GM21825 (cell line): Measurements from ENCODE around the gene ZNF385A.

Experiments
- ATAC-seq: cut with Tn5 transposase; IDR thresholded peaks from one replicate; pipeline ENCODE4 v1.9.1; 2021; ENCODE audit warnings: mild to moderate bottlenecking, moderate library complexity; ENCODE audit not compliant: unreplicated experiment

The ZNF385A gene

DNA sequence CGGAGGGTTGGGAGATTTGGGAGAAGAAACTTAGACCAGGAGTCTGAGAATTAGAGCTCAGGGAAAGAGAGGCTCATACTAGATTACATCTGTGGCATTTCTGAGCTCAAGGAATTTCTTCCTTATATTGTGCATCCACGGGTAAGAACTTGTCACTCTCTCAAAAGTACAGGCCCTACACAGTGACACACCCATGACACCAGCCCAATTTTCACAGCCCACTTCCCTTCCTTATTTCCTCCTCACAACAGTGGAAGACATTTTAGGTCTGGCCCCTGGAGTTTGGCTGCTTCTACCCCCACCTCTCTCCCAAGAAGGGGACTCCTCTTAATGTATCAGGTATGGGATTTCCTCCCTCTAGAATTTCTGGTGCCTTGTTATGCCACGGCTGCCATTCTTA is 9.2 kb upstream of the ZNF385A start:
- ATAC-seq, result no peak

DNA sequence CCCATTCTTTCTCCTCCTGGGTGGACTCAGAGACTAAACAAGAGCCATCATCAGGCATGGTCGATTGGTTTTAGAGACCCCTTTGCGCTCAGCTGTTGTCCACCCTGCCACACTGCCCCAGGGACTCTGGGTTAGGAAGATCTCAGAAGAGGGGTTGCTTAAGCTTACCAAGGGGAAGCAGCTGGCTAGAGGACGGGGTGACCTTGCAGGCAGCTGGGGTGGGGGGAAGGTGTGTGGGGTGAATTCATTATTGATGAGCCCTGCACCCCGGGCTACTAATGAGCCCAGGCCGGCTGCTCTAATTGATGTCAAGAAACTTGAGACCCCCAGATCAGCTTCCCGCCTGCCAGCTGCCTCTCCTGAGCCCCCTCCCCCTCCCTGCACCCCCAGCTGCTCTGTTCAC is 8.7 kb upstream of the ZNF385A start:
- ATAC-seq, result no peak

DNA sequence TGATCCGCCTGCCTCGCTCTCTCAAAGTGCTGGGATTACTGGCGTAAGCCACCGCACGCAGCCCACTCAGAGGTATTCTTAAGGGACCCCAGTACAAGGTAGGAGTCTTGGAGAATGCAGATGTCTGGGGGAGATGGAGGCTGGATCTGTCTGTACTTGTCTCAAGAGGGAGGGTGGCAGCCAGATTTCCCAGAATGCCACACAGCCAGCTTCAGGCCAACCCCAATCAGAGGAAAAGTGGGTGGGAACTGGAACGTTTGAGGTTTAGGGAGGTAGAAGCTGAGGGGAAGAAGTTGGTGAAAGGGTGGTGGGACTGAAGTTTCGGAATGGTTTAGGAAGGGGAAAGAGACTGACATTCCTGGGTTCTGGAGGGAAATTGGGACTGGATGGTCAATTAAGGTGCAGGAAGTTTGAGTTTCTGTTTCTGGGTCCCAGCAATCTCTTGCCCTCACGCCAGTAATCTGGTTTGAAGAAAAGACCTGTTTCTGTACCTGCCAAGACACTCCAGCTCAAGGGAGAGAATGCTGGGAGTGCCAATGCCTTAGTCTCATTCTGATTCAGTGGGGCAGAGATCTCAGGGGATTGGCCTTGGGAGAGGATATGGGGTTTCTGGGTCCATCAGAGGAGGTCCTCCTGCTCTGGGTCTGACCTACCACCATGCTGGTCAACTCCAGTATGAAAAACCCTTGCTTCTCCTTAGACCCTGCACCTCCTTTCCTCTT is 8.1 kb upstream of the ZNF385A start:
- ATAC-seq, result no peak

DNA sequence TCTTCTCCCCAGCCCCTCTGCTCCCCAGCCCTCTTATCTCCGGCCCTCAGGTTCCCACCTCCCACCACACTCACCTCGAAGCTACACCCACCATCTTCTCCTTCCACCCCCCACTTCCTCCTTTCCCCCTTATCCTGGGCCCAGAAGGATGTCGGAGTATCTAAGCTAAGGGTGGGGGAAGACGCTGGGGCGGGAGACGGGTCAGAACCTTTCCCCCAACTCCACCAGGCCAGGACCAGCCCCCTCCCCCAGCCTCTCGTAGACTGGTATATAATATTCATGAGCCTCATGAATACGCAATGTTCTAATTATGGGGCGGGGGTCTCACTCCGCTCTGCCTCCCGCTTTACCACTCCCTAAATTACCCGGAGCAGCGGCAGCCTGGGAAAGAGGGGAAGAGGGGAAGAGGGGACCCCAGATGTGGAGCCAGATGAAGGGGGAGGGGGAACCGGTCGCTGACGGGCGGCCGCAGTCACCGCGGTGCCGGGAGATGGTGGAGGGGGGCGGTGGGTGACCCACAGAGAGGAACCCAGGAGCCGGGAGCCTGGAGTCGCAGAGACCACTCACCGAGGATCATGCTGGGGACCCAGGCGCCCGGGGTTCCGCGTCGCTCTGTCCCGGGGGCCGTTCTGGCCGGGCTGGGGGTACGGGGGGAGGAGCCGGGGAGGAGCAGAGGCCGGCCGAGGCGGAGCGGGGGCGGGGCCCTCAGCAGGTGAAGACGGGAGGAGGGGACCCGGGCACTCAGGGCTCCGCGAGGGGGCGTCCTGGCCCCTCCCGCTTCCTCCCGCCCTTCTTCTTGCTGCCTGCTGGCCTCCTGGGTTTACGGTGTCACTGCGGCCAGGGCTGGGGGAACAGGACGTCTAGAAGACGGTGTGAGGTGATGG is 6.4 kb upstream of the ZNF385A start:
- ATAC-seq, result no peak

DNA sequence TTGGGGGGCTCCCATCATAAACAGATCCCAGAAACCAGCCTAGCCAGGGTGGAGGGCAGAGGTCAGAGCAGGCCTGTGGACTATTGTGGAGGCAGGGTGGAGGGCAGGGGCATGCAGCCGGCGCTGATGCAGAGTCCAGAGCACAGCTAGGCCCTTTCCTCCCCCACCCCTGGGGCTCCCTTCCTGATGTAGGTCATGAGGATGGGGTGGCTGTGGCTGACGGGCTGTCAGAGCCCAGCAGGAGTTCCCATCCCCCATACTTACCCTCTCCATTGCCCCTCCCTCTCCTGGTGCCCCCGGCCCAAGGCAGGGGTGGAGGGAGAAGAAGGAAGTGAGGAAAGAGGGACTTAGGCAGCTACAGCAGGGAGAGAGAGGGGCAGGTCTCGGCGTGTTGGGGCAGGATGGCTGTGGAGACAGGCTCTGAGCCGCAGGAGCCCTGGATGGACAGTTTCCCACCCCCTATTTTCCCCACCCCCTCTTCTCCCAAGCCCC is 5.7 kb upstream of the ZNF385A start:
- ATAC-seq, result no peak

DNA sequence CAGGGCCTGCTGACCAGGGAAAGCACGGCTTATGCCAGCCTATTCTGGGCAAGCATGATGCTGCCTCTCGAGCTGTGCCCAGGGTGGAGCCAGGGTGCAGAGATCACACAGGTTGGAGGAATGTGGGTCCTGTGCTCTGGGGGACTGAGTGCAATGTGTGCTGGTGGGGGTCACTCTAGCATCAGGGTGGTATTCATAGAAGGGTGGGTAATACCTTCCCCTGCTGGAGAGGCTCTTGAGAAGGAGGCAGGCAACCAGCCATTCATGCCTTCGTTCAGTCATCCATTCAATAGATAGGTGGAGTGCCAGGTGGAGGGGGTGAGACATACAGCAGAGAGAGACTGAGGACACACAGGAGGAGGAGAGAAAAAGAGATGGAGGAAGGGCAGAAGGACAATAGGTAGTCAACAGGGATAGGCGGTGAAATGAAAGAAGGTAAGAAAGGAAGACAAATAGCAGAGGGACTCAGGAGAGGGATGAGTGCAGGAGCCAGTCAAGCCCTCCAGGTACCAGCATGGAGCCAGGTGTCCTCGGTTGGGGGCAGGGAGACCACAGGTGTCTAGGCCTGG is 5.2 kb upstream of the ZNF385A start:
- ATAC-seq, result no peak

DNA sequence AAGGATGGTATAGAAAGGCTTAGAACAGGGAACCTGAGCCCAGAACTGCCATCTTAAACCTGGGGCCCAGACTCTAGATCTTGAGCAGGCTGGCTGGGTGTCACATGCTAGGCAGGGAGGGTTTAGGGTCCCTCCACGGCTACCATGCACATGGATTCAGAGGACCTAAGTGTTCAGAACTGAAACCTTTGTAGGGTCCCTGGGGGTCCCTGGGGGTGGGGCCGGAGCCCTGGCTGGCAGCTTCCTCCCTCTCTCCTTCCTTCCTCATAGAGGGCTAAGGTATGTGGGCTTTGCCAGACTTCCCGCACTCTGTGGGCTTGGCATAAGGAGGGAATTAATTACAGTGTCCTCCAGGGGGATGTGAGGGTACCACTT is 4.6 kb upstream of the ZNF385A start:
- no peak for ATAC-seq

DNA sequence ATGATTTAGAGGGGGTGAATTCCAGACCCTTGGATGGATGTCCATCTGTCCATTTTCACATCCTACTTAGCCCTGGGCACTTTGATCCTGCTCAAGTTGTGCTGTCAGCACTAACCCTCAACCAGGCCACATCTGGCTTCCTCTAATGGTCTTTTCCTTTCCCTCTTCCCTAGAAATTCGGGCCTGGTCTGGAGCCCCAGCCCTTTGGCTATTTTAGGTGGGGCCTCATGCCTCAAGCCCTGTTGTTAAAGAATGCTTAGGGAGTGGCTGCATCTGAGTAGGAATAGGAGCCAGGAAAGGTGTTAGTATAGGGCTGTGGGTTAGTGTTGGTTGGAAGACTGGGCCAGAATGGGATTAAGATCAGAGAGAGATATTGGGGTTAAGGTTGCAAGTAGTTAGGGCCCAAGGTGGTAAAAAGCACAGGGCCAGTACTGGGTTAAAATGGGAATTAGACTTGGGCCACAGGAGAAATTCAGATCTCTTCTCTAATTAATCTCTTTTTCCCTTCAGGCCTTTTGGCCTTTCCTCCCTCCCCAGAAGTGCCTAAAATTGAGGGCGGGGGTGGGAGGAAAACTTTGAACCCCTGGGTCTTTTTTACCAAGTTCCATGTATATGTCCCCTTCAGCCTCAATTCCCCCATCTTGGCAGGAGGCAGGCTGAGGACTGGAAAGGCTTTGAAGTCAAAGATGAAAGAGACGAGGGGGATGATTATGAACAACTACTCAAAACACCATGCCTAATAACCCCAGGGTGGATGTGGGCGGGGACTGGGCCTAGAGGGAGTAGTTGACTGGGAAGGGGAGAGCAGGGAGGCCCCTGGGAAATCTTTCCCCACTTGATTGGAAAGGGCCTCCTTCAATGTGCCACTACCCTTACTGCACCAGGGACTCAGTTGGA is 4.0 kb upstream of the ZNF385A start:
- ATAC-seq, result no peak

DNA sequence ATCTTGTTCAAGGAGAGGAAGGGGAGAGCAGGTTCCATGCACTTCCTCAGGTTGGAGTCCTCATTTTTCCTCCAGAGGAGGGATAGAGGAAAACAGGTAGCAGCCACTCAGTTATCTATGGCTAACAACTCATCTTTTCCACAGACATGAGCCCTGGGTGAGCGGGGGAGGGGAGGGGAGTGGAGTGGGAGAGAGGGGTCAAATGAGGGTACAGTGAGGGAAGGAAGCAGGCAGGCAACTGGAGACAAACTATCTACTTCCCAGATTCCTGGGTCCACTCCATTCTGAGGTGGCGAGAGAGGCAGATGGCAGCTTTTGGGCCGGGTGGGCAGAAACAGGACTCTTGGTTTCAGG is 2.6 kb upstream of the ZNF385A start:
- ATAC-seq, result no peak

DNA sequence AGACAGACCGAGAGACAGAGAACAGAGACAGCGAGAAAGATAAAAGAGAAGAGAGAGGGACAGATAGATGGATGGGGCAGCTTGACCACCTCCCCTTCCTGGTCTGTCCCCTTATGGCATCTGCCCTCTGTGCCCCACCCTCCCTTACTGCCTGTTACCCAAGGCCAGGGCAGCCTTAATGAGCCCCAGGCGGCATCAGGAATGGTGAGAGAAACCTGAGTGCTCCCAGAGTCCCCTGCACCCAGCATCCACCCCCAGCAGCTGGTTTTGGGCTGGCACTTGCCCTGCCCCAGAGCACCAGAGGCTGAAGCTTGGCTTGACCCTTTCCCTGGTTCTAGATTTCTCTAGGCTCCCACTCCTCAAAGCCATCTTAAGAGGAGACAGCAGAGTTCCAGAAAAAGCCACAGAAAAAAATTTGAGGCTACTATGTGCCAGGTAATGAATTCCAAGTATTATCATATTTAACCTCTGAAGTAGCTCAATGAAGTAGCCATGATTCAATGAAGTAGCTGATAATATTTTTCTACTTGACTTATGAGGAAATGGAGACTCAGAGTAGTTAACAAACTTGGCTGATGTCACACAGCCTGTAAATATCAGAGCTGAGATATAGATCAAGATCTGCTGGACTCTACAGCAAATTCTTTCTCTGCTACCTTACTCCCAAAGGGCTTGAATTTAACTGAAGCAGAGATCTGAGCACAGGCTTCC is 2.0 kb upstream of the ZNF385A start:
- ATAC-seq, result no peak

DNA sequence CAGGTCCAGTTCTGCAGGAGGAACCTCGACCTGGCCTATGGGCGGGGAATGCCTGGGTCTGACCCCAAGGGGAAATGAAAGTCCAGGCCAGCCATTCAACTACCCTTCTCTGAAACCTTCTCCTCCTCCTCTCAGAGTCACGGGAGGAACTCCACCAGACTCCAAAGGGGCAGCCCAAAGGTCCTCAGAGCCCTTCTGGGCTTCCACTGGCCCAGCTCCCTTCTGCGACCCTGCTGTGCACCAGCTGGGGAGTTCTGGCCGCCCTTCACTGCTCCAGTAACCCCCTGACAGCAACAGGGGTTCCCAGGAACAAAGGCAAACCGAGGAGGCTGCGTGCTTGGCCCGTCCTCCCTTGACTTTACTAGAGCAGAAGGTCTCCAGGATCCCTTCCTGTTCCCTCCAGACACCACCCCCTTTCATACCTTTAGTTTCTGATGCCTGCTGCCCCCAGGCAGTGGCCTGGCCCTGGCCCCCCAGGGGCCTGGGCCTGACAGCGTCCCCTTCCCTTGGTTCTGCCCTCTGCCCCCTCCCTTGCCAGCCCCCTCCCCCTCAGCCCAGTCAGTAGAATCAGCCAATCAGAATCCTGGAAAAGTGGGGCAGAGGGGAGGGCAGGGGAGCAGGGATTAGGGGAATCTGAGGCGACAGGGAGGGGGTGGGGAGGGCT is 850 bp upstream of the ZNF385A start:
- ATAC-seq, result peak; percentile 51

DNA sequence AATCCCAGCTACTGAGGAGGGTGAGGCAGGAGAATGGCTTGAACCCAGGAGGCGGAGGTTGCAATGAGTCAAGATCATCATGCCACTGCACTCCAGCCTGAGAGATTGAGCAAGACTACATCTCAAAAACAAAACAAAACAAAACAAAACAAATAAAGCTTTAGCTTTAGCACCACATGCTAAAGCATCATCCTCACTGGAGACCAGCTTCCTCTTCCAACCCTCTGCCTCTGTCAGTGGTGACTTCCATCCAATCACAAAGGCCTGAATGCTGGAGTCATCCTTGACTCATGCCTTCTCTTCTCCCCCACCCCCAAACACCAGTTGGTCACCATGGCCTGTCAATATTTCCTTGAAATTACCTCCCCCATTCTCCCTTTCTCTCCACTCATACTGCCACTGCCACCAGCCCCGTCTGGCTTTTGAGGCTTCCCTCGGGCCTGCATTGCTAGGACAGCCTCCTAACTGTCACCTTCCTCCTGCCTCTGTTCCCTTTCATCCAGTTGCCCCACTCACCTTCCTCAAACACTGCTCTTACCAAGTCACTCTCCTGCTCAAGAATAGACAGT is 1.4 kb downstream of the ZNF385A start:
- no peak for ATAC-seq

DNA sequence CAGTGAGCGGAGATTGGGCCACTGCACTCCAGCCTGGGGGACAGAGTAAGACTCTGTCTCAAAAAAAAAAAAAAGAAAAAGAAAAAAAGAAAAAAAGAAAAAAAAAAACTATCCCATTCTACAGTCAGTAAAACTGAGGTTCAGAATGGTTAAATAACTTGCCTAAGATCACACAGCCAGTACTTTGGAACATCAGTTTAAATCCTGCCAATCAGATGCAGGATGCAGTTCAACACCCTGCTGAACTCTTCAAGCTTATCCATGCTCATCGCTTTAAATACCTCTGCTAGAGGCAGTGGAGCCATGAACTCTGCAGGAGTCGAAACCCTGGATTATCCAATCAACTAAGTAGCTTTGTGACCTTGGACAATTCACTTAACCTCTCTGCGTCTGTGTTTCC is 3.4 kb downstream of the ZNF385A start:
- no peak for ATAC-seq

DNA sequence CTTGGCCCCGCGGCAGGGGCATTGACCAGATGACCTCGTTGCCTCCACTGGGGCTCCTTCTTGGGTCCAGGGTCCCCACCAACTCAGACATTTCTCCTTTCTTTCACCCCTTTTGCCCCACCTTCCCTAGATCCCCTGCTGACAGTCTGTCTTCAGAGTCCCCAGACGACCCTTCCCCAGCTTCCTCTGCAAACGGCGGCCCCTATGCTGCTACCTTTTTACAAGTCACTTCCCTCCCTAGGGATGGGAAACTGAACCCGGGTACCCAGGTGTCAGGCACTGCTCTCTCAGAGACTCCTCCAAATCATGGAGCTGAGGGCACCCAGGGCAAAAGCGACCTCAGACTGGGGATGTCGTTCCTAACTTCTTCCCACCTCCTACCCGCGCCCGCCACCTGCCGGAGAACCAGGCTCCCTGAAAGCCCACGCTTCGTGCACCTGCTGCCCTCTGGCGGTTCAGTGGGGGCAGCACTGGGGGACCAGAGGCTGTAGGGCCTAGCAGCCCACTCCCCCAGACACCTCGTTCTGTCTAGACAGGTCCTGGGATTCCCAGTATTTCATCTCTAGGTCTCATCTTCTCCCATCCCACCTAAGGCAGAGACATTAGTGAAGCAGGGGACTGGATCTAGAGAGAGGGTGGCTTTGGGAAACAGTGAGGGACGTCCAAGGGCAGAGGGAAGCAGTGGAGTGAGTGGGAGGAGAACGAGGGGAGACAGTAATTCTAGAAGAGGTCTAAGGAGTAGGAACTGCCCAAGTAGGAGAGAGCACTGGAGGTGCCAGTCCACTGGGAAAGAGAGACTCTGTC is 4.9 kb downstream of the ZNF385A start:
- peak; percentile 80 for ATAC-seq

DNA sequence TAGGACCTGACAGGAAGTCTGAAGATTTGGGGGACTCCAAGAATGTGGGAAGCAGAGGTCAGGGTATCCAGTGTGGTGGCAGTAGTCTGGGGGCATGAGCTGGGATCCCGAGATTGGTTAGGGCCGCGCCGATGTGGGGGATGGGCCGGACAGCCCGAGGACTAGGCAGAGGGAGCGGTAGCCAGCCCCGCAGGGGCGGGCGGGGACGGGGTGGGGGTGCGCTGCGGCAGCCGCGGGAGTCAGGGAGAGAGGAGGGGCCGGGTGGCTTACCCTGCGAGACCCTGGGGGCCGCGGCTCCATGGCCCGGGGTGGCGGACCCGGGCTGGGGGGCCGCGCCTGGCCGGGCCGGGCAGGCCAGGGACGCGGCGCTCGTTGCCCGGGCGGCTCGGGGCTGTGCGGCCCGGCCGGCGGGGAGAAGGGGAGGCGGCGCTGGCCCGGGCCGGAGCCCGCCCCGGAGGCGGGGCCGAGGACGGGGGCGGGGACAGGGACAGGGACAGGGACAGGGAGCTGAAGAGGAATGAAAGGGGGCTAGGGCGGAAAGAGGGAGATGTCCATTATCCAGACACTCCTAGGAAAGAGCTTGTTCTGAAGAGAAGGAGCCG is 5.6 kb downstream of the ZNF385A start:
- ATAC-seq, result no peak

DNA sequence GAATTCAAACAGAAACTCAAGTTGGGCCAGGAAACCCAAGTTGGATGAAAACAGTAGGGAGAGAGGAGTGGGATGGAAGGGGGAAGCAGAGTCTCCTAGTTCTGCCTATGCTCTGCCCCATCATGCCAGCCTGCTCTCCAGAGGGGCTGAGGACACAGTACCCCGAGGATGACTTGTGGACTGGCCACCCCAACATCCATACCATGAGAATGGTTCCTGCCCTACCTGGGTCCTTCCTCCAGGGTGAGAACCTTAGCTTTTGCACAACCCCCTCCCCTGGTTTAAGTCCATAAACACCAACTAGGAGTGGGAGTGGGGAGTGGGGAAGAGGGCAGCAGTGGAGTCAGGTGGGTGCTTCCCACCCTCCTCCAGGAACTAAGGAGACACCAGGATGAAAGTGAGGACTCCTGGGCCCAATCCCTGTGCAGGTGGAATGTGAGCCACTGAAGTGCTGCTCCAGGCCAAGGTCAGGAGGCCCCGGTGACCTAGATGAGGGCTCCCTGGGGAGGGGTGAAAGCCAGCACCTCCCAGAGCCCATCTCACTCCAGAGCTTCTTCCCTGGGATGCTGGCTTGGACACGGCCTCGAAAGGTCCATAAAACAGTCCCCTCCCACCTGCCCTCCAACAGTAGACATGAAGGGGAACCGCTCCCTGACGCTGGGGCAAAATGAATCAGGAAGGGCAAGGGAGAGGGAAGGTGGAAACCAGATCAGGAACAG is 6.6 kb downstream of the ZNF385A start:
- ATAC-seq, result no peak

DNA sequence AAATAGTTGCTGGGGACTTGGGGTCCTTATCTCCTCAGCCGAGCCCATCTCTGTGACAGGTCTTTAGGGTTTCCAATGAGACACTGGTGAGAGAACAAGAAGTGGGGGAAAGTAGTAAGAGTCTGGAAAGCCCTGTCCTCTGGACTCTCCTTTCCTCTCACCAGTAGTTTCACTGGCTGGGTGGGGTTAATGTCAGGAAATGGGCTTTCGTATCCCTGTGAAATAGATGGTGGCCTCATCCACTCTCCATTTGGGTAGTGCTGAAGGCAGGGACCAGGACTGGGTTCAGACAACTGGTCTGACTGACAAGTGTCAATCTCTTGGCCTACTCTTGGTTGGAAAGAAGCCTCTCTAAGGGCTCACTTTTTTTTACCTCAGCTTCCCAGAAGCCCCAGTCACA is 7.5 kb downstream of the ZNF385A start:
- no peak for ATAC-seq

DNA sequence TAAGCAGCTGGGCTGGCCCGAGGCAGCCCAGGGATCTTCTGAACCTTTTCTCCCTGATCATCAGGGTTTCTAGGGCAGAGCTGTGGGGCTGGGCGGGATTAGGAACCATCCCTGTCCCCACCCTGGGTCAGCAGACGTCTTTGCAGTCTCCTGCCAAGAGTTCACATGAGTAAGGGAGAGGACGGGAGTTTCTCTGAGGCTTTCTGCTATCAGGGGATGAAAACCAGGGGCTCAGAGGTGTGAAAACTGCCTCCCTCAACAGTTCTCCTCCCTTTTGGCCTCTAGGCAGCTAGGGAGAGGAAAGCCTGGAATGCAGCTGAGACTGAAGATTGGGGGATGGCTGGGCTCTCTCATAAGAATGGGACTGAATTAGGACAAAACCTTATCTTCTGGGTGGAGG is 7.9 kb downstream of the ZNF385A start:
- no peak for ATAC-seq
